GM10266 (cell line): ENCODE measurements around the gene CLCN6.

ENCODE experiments used
- DNase-seq: peaks from one replicate; pipeline ENCODE4 v3.0.0; 2012; ENCODE audit errors: extremely low spot score
- TF ChIP-seq, protein P1 (sequence below): IDR thresholded peaks from 2 replicates; pipeline ENCODE4 v1.5.1; 2012; ENCODE audit warnings: mild to moderate bottlenecking, low read depth; ENCODE audit not compliant: control insufficient read depth, insufficient read depth; ENCODE audit errors: missing control alignments

Gene CLCN6

GRCh38 chr1:11858968-11859871 lies 53.2 kb downstream of the CLCN6 start:
- TF ChIP-seq, protein P1, sequence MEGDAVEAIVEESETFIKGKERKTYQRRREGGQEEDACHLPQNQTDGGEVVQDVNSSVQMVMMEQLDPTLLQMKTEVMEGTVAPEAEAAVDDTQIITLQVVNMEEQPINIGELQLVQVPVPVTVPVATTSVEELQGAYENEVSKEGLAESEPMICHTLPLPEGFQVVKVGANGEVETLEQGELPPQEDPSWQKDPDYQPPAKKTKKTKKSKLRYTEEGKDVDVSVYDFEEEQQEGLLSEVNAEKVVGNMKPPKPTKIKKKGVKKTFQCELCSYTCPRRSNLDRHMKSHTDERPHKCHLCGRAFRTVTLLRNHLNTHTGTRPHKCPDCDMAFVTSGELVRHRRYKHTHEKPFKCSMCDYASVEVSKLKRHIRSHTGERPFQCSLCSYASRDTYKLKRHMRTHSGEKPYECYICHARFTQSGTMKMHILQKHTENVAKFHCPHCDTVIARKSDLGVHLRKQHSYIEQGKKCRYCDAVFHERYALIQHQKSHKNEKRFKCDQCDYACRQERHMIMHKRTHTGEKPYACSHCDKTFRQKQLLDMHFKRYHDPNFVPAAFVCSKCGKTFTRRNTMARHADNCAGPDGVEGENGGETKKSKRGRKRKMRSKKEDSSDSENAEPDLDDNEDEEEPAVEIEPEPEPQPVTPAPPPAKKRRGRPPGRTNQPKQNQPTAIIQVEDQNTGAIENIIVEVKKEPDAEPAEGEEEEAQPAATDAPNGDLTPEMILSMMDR, result peak; percentile 33

GRCh38 chr1:11860083-11860482 lies 54.1 kb downstream of the CLCN6 start:
- DNase-seq, result no peak
- TF ChIP-seq, protein P1, result no peak

More at GRCh38 chr1:11858968-11859871, 53.2 kb downstream of the CLCN6 start:
- peak; percentile 82 for DNase-seq

- TF ChIP-seq, protein P1, result no peak
- DNase-seq, result no peak
Observed at GRCh38 chr1:11860587-11860986, 54.6 kb downstream of the CLCN6 start.

DNA sequence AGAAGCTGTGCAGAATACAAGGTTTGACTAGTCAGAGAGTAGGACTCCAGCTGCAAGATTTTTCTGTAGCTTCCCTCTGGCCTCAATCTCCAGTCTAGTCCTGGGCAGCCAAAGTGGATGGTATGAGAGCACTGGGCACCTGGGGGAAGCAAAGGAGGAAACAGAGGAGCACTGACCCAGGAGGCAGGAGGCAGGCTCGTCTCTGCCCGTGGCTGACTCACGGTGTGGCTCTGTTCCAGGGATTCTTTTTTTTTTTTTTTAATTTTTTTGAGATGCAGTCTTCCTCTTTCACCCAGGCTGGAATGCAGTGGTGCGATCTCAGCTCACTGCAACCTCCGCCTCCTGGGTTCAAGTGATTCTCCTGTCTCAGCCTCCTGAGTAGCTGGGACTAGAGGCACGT lies 56.9 kb downstream of the CLCN6 start:
- TF ChIP-seq, protein P1, result no peak
- DNase-seq, result no peak

- TF ChIP-seq, protein P1, result no peak
Observed at GRCh38 chr1:11868331-11868980, 62.5 kb downstream of the CLCN6 start.

DNA sequence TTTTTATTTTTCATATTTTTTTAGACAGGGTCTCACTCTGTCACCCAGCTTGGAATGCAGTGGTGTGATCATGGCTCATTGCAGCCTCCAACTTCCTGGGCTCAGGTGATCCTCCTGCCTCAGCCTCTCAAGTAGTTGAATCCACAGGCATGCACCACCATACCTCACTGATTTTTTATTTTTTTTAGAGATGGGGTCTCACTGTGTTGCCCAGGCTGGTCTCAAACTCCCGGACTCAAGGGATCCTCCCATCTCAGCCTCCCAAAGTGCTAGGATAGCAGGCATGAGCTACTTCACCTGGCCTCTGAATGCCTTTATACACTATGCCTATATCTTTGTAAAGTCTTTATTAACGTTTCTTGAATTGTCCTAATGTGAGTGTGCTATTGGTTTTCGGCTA lies 63.1 kb downstream of the CLCN6 start:
- TF ChIP-seq, protein P1, result no peak
- no peak for DNase-seq

More at GRCh38 chr1:11868331-11868980, 62.5 kb downstream of the CLCN6 start:
- no peak for DNase-seq
